Measurements from ENCODE around the gene MACROD2. TPM values are rescaled to one million over a fixed set of nuclear protein-coding genes. Genes with fewer than 3 reads are reported as not detected.

Gene MACROD2
- 1 to 10 TPM; 3.2 to 7.6 (median 6.4) TPM for total RNA-seq
- long read RNA-seq, donor 1, partial matches to known transcripts = 0 of 6 reads
- long read RNA-seq, donor 1, other reads (novel, unspliced or antisense) = 4 of 6 reads
- long read RNA-seq, donor 2, partial matches to known transcripts = 0 of 2 reads
- long read RNA-seq, donor 2, other reads (novel, unspliced or antisense) = 2 of 2 reads

- Histone ChIP-seq H3K36me3 (ENCODE audit: low read depth) (no peaks in the 10 kb centered on the region), H3K9me3 (peaks cover 9% of the 10 kb centered on the region), H3K4me3 (peak within 1 kb of the TSS; percentile 29), H3K4me1 (ENCODE audit: low read depth) (no peaks in the 10 kb centered on the region)
- ATAC-seq = peak; percentile 96
- TF ChIP-seq CTCF (IDR thresholded peaks at IDR 0.05) = no peak
- intact Hi-C loops (cut with DNase I, micrococcal nuclease) = no loop called here
- peak; percentile 94 to 99 (median 97) for DNase-seq
Measured at GRCh38 chr20:13995086-13995665, at the start of gene MACROD2. Gene MACROD2 (plus strand): TSS chr20:13995516.

GRCh38 chr20:13947719-13948118, 47.6 kb upstream of the MACROD2 start:
- intact Hi-C loops (cut with DNase I, micrococcal nuclease) = no loop called here
- no peak for ATAC-seq
- DNase-seq = no peak

GRCh38 chr20:13953227-13953626, 42.1 kb upstream of the MACROD2 start:
- DNase-seq = no peak
- H3K4me1 ChIP-seq (ENCODE audit: low read depth) = no peaks in the 10 kb centered on the region
- H3K4me3 ChIP-seq = no peak overlapping the region
- no peak for ATAC-seq
- TF ChIP-seq CTCF (IDR thresholded peaks at IDR 0.05) = no peak
- intact Hi-C loops (cut with DNase I, micrococcal nuclease) = no loop called here
- H3K9me3 ChIP-seq = no peaks in the 10 kb centered on the region
- H3K36me3 ChIP-seq (ENCODE audit: low read depth) = no peaks in the 10 kb centered on the region

More at GRCh38 chr20:13947719-13948118, 47.6 kb upstream of the MACROD2 start:
- Histone ChIP-seq H3K9me3 (no peaks in the 10 kb centered on the region), H3K4me1 (ENCODE audit: low read depth) (no peaks in the 10 kb centered on the region), H3K36me3 (ENCODE audit: low read depth) (no peaks in the 10 kb centered on the region), H3K4me3 (no peak overlapping the region)
- no peak for TF ChIP-seq CTCF (IDR thresholded peaks at IDR 0.05)

- intact Hi-C loops (cut with DNase I, micrococcal nuclease) = no loop called here
- ATAC-seq (no peak), DNase-seq (no peak)
- no peaks in the 10 kb centered on the region for H3K36me3 ChIP-seq (ENCODE audit: low read depth)
- no peak overlapping the region for H3K4me3 ChIP-seq
- no peaks in the 10 kb centered on the region for H3K9me3 ChIP-seq
- TF ChIP-seq CTCF (IDR thresholded peaks at IDR 0.05) = no peak
- no peaks in the 10 kb centered on the region for H3K4me1 ChIP-seq (ENCODE audit: low read depth)
Measured at GRCh38 chr20:13960119-13960518, 35.2 kb upstream of the MACROD2 start.

GRCh38 chr20:13960525-13960924, 34.8 kb upstream of the MACROD2 start:
- Histone ChIP-seq H3K4me3 (no peak overlapping the region), H3K9me3 (no peaks in the 10 kb centered on the region), H3K4me1 (ENCODE audit: low read depth) (no peaks in the 10 kb centered on the region), H3K36me3 (ENCODE audit: low read depth) (no peaks in the 10 kb centered on the region)
- ATAC-seq (no peak), DNase-seq (no peak)
- intact Hi-C loops (cut with DNase I, micrococcal nuclease) = no loop called here
- TF ChIP-seq CTCF (IDR thresholded peaks at IDR 0.05) = no peak
